ENCODE data around the gene GRK3. TPM values are rescaled to one million over a fixed set of nuclear protein-coding genes. Genes with fewer than 3 reads are reported as not detected.

GRK3 gene
- total RNA-seq (2022; extraction: Qiagen RNA extraction), result 3.5 to 4.4 TPM (median 3.9 TPM) in 5 replicates

DNA sequence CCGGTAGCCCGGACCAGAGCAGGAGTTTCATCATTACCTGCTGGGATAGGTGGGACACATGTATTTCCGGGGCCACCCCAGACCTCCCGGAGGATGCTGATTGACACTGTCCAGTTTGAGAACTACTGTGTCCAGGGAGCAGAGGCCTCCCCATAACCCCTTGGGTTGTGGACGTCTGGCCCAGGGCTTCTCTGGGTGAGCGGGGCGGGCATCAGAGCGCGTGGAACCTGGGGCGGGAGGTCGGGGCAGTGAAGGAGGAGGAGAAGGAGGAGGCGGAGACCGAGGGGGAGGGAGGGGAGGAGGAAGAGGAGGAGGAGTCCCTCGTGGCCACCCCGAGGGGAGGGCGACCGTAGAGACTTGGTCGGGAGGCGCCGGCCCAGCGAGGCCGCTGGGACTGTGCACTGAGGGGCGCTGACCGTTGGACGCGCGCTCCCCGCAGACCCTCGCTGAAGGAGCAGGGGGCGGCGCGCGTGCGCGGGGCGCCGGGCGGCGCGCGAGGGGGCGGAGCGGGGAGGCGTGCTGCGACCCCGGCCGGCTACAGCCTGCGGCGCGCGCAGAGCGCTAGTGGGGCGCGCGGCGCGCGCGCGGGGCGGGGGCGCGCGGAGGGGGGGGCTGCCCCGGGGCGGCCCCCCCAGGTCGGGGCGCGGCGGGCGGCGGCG lies at the start of gene GRK3:
GRK3 (plus strand) TSS at position 356 of the 659 bp plus-strand sequence. CDS start 366 bp downstream, outside the sequence.

DNA sequence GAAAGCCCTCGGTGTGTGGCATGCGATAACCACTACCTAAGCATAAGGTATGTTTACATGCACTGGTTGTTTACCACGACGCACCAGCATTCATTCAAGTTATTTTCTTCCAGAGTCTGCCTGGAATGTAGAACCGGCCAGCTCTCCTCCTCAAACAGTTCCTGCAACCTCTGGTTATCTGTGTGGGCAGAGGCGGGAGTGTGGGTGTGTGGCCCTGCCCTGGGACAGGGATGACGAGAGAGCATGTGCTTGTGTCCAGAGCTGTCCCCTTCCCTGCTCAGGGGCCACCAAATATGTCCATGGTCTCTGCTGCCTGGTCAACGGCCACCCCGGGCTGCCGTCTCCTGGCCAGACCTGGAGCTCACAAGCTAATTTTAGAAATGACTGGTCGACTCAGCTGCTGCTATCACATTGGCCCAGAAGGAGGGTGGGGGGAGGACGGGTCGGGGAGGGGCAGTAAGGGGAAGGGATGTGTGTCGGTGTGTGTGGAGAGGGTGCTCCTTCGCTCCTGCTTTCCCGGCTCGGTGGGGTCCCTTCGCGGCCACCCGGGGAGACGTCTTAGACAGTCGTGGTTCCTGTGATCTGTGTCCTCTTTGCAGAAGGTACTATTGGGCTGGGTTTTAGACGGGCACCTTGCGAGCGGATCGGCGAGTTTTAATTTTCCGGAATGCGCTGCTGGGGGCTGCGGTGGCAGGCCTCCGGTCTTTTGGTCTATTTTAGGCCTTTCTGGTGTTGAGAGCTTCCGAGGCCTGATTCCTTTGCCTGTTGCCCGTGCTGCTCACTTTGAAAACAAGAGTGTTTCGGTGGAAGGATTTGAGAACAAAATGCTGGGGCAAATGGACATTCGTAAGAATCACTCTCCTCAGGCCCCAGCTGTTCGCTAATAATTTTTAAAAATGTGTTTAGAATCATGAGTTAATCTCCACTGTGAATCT lies 177.5 kb downstream of the GRK3 start, which contains the start of gene MYO18B:
MYO18B (plus strand) TSS at position 497 of the 935 bp plus-strand sequence. CDS start 18,905 bp downstream, outside the sequence.

Other genes with a start within 250 kb of the GRK3 start
- gene MYO18B, start 177.5 kb downstream of the GRK3 start, total RNA-seq (2022; extraction: Qiagen RNA extraction), result 0.02 to 0.08 TPM (median 0.05 TPM) in 5 replicates